IPS-20b (cell line): Measurements from ENCODE around the gene PID1.
"Not testable (repeated sequence)": the region's sequence is repeated elsewhere in the genome, so short reads cannot be mapped to it uniquely, and the experiment has no call there.

Source experiments
- H3K27ac ChIP-seq: one replicate; pipeline ENCODE4 v1.5.1; 2013; ENCODE audit warnings: low read length
- H3K27me3 ChIP-seq: 2 replicates; pipeline ENCODE4 v1.6.1; 2013; ENCODE audit warnings: mild to moderate bottlenecking, low read length, inconsistent platforms; ENCODE audit not compliant: insufficient read depth
- H3K36me3 ChIP-seq: 2 replicates; pipeline ENCODE4 v1.6.1; 2013; ENCODE audit warnings: low read depth, mild to moderate bottlenecking, inconsistent platforms, low read length, moderate library complexity; ENCODE audit not compliant: insufficient read depth
- H3K4me1 ChIP-seq: 2 replicates; pipeline ENCODE4 v1.6.1; 2013; ENCODE audit warnings: mild to moderate bottlenecking, control low read depth, inconsistent platforms, low read length, moderate library complexity; ENCODE audit not compliant: insufficient read depth
- H3K4me3 ChIP-seq: 2 replicates; pipeline ENCODE4 v1.5.1; 2013; ENCODE audit warnings: mild to moderate bottlenecking, low read length, inconsistent platforms
- H3K9ac ChIP-seq: 2 replicates; pipeline ENCODE4 v1.6.1; 2013; ENCODE audit warnings: low read depth, mild to moderate bottlenecking, inconsistent platforms, low read length, moderate library complexity
- H3K9me3 ChIP-seq: 2 replicates; pipeline ENCODE4 v1.6.1; 2013; ENCODE audit warnings: mild to moderate bottlenecking, low read depth, low read length, inconsistent platforms; ENCODE audit not compliant: insufficient read depth

The PID1 gene

GRCh38 chr2:229087843-229088516 is 183.1 kb downstream of the PID1 start:
- H3K4me1 ChIP-seq = 0 out of 2 replicates have a peak, but pooled peaks cover 2% of the 10 kb centered on the region
- H3K9me3 ChIP-seq = no peaks in the 10 kb centered on the region
- H3K27ac ChIP-seq = no peak overlapping the region
- no peaks in the 10 kb centered on the region for H3K36me3 ChIP-seq
- no peak overlapping the region for H3K9ac ChIP-seq
- H3K27me3 ChIP-seq = no peaks in the 10 kb centered on the region
- no peak overlapping the region for H3K4me3 ChIP-seq

DNA sequence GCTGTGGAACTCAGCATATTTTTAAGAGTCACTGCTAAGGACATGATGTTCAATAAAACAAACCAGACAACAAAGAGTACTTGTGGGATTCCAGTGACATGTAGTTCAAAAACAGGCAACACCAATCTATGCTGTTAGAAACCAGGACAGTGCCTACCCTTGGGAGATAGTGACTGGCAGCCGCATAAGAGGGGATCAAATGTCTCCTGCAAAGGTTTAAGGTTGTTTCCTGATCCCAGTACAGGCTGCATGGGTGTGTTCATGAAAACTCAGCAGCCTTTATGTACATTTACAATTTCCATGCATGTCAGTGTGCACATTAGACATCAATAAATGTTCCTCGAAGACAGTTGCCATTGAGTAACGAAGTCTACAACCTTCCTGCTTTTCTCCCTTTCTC is 183.8 kb downstream of the PID1 start:
- H3K36me3 ChIP-seq = no peaks in the 10 kb centered on the region
- 0 out of 2 replicates have a peak, but pooled peaks cover 2% of the 10 kb centered on the region for H3K4me1 ChIP-seq
- no peak overlapping the region for H3K27ac ChIP-seq
- no peaks in the 10 kb centered on the region for H3K27me3 ChIP-seq
- no peak overlapping the region for H3K9ac ChIP-seq
- H3K9me3 ChIP-seq = no peaks in the 10 kb centered on the region
- H3K4me3 ChIP-seq = no peak overlapping the region

DNA sequence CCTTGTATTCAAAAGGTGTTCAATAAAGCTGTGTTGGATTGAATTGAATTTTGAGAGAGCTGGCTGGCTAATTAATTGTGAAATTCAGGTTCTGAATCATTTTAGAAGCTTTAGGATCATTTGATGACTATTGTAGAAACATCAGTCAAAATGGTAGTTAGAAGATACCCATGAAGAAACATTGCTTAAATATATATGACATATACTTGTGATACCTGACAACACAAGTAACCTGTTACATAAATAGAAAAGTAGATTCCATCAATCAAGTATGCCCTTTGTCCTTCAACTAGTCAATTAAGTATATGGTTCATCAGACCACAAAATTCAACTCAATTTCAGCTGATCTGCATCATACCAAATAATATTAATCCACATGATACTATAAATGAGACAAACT is 185.6 kb downstream of the PID1 start:
- no peak overlapping the region for H3K9ac ChIP-seq
- H3K27me3 ChIP-seq = no peaks in the 10 kb centered on the region
- no peaks in the 10 kb centered on the region for H3K9me3 ChIP-seq
- no peak overlapping the region for H3K4me3 ChIP-seq
- 0 out of 2 replicates have a peak, but pooled peaks cover 2% of the 10 kb centered on the region for H3K4me1 ChIP-seq
- no peak overlapping the region for H3K27ac ChIP-seq
- no peaks in the 10 kb centered on the region for H3K36me3 ChIP-seq

DNA sequence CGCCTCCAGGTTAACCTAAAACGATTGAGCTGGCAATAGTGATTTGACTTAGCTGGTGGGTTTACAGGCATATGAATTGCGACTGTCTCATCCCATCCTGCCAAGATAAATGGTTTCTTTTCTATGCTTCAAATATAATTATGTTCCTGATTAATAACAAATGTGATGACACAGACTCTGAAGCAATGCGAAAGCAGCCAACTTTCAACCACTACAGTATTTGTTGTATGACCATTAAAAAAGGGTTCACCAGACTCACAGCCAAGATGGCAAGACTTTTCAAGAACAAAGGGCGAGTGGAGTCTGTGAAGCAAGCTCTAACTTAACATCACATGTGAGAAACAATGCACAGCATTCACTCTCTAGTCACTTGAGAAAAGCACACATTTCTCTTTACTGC is 186.6 kb downstream of the PID1 start:
- Histone ChIP-seq H3K27ac (no peak overlapping the region), H3K9me3 (no peaks in the 10 kb centered on the region), H3K4me3 (no peak overlapping the region), H3K27me3 (no peaks in the 10 kb centered on the region), H3K9ac (no peak overlapping the region), H3K36me3 (no peaks in the 10 kb centered on the region), H3K4me1 (no peaks in the 10 kb centered on the region)

DNA sequence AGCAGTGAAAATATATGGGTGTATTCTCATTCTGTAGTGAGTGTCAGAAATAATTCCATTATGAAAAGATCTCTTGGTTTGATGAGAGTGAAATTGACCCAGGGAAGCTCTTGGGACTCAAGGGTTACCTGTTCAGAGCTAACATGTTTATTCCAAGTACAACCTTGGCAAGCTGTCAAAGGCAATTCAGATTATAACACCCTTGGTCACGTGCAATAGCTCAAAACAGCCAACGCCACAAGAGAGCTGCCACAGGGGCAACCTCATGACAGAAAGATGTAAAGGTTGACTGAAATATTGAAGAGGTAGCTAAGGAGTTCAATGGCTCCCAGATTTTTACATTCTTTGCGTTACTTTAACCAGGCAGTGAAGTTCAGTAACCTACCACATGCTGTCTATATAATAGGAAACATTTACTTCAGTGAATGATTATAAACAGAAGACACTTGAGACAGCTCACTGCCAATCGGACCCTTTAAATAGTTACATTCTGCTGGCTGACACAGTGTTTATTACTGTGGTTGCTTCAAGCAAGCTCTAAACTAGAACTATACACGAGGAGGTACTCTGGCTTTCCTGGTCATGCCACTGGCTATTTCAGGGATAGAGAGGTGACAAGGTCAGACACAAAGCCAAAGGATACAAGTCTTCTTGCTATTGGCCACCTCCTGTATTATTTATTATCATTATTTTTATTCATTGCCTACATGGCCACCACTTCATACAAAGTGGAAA is 187.3 kb downstream of the PID1 start:
- Histone ChIP-seq H3K9me3 (no peaks in the 10 kb centered on the region), H3K36me3 (no peaks in the 10 kb centered on the region), H3K27me3 (no peaks in the 10 kb centered on the region), H3K27ac (no peak overlapping the region), H3K4me3 (no peak overlapping the region), H3K4me1 (no peaks in the 10 kb centered on the region), H3K9ac (no peak overlapping the region)

DNA sequence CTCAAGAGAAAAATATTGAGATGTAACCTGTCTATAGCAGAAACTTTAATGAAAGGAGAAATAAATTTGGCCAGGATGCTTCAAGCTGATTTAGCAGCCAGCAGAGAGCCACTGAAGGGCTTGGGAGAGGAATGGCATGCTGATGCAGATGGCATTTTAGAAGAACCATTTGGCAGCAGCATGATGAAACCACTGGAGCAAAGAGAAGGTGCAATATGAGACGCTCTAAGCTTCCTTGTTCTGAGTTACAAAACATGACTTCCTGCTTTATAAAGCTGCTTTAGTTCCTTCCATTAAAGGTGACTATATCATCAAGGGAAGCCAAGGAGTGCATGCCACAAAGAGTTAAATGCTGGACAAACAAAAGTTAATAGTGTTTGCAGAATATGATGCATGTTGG is 189.7 kb downstream of the PID1 start:
- no peaks in the 10 kb centered on the region for H3K36me3 ChIP-seq
- no peaks in the 10 kb centered on the region for H3K27me3 ChIP-seq
- no peak overlapping the region for H3K27ac ChIP-seq
- H3K9me3 ChIP-seq = no peaks in the 10 kb centered on the region
- no peaks in the 10 kb centered on the region for H3K4me1 ChIP-seq
- H3K9ac ChIP-seq = no peak overlapping the region
- H3K4me3 ChIP-seq = no peak overlapping the region

DNA sequence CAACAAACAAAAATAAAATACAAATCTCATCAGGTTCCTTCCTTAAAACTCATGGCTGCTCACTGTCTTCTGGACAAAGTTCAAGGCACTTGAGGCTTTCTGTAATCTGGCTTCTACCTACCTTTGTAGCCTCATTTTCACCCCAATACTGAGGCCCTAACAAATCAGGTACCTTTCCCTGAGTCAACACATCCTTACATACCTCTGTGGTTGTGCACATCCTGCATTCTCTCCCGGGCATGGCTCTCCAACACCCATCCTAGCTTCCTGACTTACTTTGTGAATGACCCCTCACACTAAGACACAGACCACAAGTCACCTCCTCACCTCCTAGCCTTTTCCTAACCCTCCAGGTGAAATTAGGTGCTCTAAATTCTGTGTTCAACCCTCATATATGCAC is 190.9 kb downstream of the PID1 start:
- Histone ChIP-seq H3K9ac (no peak overlapping the region), H3K27me3 (no peaks in the 10 kb centered on the region), H3K4me3 (no peak overlapping the region), H3K36me3 (no peaks in the 10 kb centered on the region), H3K9me3 (no peaks in the 10 kb centered on the region), H3K27ac (no peak overlapping the region), H3K4me1 (no peaks in the 10 kb centered on the region)

DNA sequence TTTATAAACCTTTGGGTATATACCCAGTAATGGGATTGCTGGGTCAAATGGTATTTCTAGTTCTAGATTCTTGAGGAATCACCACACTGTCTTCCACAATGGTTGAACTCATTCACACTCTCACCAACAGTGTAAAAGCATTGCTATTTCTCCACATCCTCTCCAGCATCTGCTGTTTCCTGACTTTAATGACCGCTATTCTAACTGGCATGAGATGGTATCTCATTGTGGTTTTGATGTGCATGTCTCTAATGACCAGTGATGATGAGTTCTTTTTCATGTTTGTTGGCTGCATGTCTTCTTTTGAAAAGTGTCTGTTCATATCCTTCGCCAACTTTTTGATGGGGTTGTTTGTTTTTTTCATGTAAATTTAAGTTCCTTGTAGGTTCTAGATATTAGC is 194.2 kb downstream of the PID1 start:
- not testable (repeated sequence) for H3K9me3 ChIP-seq, H3K27ac ChIP-seq, H3K36me3 ChIP-seq, H3K27me3 ChIP-seq, H3K4me3 ChIP-seq, H3K4me1 ChIP-seq, H3K9ac ChIP-seq

DNA sequence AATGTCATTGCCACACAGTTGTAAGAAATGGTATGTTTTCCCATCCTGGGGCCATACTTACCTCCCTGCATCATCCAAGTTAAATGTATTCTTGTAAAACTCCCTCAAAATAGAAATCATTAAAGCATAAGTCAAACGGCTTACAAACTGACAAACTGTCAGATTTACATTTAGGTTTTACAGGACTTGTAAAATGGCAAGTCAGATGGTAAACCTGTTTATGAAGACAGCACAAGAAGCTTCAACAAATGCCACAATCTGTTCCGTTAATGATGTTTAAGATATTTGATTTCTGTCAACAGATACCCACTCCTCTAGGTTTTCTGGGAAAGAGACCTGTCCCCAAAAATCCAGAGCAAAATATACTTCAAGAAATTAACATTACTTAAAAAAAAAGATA is 197.2 kb downstream of the PID1 start:
- H3K9ac ChIP-seq = no peak overlapping the region
- no peak overlapping the region for H3K27ac ChIP-seq
- H3K9me3 ChIP-seq = no peaks in the 10 kb centered on the region
- no peaks in the 10 kb centered on the region for H3K4me1 ChIP-seq
- no peaks in the 10 kb centered on the region for H3K36me3 ChIP-seq
- H3K27me3 ChIP-seq = no peaks in the 10 kb centered on the region
- no peak overlapping the region for H3K4me3 ChIP-seq

- Histone ChIP-seq H3K9ac (no peak overlapping the region), H3K27ac (no peak overlapping the region), H3K4me1 (no peaks in the 10 kb centered on the region), H3K27me3 (no peaks in the 10 kb centered on the region), H3K4me3 (no peak overlapping the region), H3K36me3 (no peaks in the 10 kb centered on the region), H3K9me3 (no peaks in the 10 kb centered on the region)
Observed at GRCh38 chr2:229071292-229071976, 199.7 kb downstream of the PID1 start.

DNA sequence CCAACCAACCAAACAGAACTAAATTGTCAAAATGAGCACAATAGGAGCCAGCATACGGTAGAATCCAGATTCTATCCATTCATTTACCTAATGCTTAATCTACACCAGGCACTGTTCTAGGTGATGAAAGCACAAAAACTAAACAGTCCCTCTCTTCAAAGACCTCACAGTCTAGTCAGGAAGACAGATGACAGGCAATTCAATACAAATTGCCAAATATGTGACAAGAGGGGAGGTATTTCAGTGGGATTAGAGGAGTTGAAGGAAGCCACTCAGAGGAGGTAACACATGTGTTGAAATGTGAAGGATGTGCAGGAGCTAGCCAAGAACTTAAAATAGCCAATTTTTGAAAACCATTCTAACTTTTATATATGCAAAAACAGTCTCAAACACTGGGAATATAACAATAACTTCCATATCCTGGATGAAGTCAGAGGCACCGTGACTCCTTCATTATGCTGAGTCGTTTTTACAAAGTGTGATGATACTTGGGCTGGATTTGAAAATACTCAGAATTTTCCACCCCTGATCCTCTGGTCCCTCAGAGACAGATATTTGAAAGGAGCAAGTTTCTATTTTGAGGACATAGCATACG is 204.9 kb downstream of the PID1 start:
- Histone ChIP-seq H3K27me3 (no peaks in the 10 kb centered on the region), H3K4me1 (no peaks in the 10 kb centered on the region), H3K36me3 (no peaks in the 10 kb centered on the region), H3K27ac (no peak overlapping the region), H3K4me3 (no peak overlapping the region), H3K9ac (no peak overlapping the region), H3K9me3 (no peaks in the 10 kb centered on the region)
